ENCODE measurements around the gene AMN.

Gene AMN

GRCh38 chr14:102930138-102930752, 7.8 kb downstream of the AMN start:
- no peak for DNase-seq

- no peak for DNase-seq
These were observed 8.5 kb downstream of the AMN start for GRCh38 chr14:102930753-102931579.

GRCh38 chr14:102931580-102932285, 9.3 kb downstream of the AMN start:
- DNase-seq = no peak

- DNase-seq = no peak
These were observed 10.2 kb downstream of the AMN start for GRCh38 chr14:102932484-102933248.

DNA sequence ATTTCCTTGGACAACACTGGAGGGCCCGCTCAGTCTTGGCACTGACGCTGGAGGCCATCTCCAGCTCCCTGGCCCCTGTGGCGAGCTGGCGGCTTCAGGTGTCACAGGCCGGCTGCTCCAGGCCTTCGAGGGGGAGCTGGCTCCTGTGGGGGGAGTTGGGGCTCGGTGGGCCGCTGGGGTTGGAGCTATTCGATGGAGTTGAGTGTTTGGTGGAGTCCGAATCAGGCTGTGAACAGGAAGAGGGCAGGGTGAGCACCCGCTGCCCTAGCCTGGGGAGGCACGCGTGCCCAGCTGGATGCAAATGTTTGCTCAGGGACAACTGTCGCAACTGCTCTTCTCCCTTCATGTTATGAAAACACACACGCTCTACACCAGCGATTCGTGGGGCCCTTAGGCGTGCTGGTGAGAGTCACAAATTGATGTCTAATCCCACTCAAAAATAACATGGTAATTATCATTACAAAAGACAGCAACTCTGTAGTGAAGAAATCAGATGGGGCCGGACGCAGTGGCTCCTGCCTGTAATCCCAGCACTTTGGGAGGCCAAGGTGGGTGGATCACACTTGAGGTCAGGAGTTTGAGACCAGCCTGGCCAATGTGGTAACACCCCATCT, 11.3 kb downstream of the AMN start:
- DNase-seq = no peak

DNA sequence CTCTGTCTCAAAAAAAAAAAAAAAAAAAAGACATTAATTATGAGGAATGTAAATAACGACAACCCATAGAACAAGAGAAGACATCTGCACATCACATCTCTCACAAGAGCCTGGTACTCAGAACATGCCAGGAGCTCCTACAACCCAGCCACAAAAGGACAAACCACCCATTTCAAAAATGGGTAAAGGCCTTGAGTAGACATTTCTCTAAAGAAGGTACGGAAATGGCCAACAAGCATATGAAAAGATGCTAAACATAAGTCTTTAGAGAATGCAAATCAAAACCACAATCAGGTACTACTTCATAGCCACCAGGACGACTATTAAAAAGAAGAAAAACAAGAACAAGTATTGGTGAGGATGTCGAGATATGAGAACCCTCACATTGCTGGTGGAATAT, 13.3 kb downstream of the AMN start:
- DNase-seq = no peak

DNA sequence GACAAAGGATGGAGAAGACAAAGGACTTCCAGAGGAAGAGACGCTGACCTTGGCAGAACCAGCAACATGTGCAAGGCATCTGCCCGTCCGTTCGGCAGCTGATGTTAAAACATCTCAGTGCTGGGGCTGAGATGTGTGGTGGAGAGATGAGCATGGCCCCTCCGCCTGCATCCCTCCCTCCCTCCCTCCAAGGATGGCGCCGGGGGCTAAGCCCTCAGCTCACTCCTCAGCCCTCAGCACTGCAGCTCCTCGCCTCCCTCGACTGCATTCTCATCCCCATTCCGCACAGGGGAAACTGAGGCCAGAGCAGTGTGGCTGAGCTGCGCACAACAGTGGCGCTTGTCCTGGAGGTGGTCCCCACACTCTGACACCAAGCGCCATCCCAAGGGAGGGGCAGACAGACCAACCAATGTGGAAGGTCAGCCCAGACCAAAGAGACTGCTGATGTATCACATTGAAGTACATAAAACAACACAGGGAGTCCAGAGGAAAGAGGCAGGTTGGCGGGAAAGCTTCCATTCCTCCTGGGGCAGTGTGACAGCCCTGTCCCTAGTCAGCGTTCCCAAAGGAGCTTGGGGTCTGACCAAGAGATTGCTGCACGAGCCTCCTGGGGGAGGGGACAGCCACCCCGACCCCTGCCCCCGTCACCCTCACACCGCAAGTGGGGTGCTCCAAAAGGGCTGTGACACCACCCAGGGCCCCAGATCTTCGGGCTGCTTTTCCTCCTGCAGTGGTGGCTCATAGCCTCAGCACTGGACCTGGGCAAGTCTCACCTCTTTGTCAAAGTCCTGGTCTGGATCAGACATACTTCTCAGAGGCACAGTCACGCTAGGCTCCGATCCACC, 15.1 kb downstream of the AMN start:
- DNase-seq = no peak

DNA sequence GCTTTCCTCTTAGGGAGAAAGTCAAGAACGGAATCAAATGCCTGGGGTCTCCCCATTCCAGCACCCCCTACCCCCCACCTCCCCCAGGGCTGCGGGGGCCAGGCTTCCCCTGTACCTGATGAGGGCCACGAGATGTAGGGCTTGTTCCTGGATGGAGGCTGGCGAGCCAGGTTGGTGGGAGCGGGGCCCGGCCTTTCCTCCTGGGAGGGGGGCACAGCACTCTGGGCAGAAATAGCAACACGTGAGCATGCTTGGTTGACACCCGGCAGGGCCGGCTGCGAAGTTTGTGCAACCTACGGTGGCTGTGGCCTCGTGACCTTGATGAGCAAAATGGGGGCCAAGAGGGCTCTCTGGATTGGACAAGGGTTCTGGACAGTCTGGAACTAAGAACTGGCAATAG, 15.7 kb downstream of the AMN start:
- DNase-seq = no peak

DNA sequence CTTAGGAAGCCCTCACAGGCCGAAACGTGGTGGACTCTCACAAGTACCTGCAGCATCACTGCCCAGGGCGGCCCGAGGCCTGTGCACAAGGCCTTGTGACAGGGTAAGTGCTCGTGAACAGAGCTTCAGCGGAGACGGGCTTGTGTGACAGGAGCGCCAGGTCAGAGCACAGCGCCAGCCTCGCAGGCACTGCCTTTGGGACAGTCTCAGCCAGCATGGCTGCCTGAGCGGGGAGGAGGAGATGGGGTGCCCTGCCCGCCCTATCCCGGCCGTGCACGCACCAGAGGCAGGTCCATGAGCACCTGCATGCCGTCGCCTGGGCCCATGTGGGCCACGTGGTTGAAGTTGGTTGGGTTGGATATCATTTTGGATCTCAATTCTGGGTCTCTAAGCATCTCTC, 16.9 kb downstream of the AMN start:
- DNase-seq = no peak

DNA sequence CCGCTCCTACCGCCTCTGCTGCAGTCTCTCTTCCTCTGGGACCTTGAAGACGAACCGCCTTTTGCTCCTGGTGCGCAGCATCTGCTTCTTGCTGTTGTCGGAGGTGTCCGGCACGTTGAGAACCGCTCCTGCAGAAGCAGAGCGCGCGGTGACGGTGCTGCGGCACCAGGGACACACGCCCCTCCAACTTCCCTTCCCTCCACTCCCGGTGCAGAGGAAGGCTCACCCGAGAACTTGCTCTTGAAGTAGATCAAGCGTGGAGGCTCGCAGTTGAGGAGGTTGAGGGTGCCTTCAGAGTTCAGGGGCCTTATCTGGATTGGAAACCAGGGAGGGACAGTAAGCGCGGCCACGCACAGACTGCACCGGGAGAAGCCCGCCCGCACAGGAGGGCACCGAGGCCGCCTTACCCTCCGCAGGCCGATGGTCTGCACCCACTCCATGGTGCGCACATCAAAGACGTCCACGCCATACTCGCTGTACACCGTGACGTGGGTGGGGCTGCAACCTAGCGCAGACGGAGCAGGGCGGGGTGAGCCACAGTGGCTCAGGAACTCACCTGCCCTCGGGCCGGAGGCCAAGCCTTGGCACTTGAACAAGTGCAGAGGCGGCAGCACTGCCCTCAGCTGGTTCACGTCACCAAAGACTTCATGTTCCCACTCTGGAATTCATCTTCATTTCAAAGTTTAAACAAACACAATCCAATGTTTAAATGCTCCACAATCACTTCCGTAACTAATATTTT, 17.5 kb downstream of the AMN start:
- DNase-seq = no peak

GRCh38 chr14:102940729-102941362, 18.4 kb downstream of the AMN start:
- DNase-seq = no peak

DNA sequence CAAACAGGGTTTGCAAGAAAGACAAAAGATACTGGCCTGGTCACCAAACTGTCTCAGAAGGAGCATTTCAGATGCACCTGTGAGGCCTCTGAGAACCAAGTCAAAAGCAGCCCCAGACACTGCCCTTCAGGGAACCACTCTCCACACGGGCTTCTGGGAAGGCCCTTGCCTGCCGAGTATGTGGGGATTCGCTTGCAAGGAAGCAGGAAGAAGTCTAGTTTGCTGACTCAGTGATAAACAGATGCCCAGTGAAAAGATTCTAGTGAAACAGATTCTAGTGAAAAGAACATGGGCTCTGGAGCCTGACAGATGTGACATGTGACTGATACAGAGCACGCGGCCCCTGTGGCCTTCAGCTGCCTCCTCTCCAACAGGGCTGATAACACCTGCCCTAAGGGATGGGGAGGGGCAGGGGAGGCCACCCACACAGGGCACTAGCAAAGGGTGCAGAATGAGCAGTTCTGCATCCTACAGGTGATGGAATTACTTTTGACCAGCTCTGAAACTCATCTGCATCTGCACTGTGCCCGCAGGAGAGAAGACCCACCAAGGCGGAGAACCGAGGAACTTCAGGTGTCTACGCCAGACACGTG, 19.1 kb downstream of the AMN start:
- DNase-seq = no peak

- no peak for DNase-seq
These were observed 19.6 kb downstream of the AMN start for GRCh38 chr14:102942069-102942468.

- no peak for DNase-seq
These were observed 21.0 kb downstream of the AMN start for GRCh38 chr14:102943454-102943853.

- DNase-seq = no peak
These were observed 21.5 kb downstream of the AMN start for GRCh38 chr14:102943979-102944378.

GRCh38 chr14:102944448-102945330, 22.2 kb downstream of the AMN start:
- DNase-seq = no peak

GRCh38 chr14:102945346-102946130, 23.1 kb downstream of the AMN start:
- no peak for DNase-seq
